KBM-7 (cell line): ENCODE data around the gene HSPA12B.
A peak's percentile ranks its signal among the peaks of the same experiment; 100 is the strongest.

Source experiments
- DNase-seq: peaks from one replicate; pipeline ENCODE4 v3.0.0-alpha.2; 2015
- in situ Hi-C: fragments of 300-500 bp; cut with MboI; formaldehyde crosslinking; loops from 2 replicates; pipeline ENCODE4 v1.14.3; 2020; ENCODE audit warnings: low sequenced_read_pairs, low pct_unique_long_range_greater_than_20kb, mixed read lengths

Gene HSPA12B

DNA sequence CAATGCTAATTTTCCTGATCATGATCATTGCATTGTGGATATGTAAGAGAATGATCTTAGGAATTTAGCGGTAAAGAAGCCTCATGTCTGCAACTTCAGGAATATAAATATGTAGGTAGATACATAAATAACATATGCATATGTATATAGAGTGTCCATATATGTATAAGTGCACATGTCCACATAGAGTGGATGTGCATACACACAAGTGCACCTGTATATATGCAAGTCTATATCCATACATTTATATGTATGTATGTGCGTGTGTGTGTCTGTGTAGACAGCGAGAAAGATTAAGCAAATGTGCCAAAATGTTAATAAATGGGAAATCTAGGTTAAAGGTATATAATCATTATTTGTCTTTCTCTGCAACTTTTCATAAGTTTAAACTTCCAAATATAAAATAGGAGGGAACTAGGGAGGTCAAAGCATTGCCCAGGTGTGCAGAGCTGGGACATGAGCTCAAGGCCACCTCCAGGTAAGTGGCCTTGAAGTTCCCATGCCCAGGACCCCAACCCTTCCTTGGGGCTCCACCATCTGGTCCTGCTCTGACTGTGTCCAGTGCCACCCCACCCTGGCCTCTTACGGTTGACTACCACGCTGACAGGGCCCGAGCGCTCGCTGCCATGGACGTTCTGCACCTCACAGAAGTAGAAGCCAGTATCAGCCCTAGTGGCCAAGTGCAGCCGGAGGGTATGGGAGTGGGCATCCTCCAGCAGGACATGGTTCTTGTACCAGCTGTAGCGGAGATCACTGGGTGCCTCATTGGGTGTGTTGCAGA is 29.7 kb upstream of the HSPA12B start:
- DNase-seq, result no peak
- in situ Hi-C loops, result no loop called here

DNA sequence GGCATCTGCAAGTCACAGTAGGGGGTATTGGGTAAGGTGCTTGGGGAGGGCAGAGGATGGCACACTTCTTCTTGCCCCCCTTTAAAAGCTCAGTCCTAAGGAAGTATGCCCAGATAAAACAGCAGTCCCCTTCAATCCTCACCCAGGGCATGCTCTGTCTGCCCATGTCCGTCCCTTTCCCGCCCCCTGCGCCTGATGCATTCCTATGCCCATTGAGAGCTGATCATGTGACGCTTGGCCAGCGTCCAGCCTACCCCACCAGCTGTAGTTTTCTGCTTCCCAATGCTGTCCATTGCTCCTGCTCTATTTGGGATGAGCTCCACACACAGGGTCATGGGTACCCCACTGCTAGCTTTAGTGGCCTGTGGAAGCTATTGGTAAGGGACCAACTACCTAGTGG is 28.4 kb upstream of the HSPA12B start:
- in situ Hi-C loops, result no loop called here
- no peak for DNase-seq

DNA sequence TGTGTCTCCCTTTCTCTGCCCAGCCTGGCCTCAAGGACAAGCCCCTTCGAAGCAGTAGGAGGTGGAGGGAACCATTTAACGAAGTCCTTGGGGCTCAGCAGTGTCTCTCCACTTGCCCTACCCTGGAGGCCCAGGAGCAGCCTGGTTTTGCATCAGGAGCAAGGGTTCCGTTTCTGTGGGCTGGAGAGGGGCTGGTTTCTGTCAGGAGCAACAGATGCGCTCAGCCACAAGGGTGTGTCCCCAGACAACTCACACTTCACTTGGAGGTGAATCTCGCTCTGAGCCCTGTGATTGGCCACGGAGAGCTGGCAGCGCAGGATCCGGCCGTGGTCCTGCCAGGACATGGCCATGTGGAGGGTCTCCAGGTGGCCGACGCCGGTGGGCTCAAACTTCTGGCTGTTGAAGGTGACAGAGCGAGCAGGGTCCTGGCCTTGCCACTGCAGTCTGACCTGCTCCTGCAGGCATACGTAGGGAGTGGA is 27.0 kb upstream of the HSPA12B start:
- in situ Hi-C loops, result no loop called here
- DNase-seq, result no peak

DNA sequence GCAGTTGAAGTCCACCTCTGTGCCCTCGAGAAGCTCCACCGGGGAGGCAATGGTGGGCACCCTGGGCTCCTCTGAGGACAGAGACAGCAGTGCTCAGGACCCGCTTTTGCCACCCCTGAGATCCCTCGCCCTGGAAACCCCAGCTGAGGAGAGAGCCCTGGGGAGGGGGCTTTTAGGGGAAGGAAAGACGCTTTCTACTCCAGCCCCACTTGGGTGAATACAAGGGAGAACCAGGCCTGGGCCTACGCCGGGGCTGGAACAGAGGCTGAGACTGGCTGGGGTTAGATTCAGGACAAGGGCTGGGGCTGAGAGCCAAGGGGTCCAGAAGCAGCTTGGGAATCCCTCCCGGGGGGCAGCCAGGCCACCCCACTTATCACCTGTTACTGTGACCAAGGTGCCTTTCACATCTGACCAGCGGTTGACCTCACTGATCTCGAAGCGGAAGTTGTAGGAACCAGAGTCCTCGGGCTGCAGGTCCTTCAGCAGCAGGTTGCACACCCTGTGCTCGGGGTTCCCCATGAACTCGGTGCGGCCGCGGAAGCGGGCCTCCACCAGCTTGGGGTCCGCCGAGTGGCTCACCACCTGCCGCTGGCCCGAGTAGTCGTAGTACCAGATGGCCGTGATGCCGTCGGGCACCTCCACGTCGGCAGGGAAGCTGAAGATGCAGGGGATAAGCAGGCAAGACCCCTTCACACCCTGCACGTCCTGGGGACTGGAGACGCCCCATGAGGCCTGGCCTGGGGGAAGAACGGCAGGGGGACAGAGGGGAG is 26.3 kb upstream of the HSPA12B start:
- DNase-seq, result no peak
- in situ Hi-C loops, result no loop called here

DNA sequence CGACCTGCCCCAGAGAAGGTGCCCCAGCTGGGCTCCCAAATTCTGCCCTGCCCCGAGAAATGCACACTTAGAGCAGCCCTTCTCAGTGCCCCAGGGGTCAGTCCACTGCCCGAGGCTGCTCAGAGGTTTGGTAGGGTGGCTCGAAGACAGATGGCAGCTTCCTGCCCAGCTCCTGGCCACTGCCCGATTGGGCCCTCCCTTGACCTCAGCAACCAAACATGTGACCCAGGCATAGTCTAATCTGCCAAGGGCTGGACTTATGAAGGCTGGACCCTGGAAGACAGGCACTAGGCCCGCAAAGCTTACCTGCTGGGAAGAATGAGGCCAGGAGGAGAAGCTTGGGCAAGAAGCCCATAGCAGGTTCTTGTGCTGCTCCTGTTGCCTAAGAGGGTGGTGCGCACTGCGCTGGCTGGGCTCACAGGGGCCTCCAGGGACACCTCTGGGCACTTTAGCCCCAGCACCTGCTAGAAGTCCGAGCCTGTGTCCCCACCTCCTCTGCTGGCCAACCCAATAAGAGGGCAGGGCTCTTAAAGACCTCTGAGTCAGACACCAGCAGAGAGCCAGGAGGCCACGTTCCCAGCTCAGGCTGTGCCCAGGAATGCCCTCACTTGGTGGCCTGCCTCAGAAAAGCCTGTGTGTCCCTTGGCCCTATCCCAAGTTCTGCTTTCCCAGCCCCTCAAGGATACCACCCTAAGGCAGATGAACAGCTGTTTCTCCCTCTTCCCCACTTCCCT is 25.5 kb upstream of the HSPA12B start:
- no peak for DNase-seq
- in situ Hi-C loops, result no loop called here

DNA sequence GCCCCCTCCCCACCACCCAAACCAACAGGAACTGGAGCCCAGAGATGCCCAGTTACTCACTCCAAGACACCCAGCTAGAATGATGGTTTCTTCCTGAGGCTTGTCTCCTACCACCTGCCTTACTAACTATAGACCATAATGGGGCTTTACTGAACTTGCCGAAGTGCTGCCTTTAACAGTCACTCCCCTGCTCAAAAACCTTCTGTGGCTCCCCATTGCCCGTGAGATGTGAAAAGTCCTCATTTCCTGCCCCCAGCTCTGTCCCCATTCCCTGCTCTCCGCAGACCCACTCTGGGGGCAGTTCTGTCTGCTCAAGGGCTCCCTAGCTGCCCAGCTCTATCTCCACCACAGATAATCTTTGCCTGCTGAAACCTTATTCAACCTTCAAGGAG is 25.0 kb upstream of the HSPA12B start:
- no peak for DNase-seq
- in situ Hi-C loops, result no loop called here

DNA sequence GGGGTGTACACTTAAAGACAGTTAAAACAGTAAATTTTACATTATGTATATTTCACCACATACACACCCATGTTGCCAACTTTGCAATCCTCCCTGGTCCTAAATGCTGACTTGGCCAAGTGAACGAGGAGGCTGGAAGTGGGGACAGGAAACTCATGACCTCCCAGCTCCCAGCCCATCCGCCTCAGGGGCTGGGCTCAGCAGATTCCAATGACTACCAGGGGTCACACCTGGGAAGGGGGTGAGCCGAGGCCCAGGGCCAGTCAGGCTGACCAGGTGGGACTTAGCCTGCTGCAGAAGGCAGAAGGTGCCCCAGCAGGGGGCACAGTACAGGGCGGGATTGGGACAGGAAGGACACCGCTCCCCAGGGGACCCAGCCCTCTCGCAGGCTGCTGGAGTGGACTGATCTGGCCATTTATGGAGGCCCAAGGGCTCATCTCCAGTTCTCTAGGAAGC is 22.4 kb upstream of the HSPA12B start:
- in situ Hi-C loops, result no loop called here
- DNase-seq, result no peak

DNA sequence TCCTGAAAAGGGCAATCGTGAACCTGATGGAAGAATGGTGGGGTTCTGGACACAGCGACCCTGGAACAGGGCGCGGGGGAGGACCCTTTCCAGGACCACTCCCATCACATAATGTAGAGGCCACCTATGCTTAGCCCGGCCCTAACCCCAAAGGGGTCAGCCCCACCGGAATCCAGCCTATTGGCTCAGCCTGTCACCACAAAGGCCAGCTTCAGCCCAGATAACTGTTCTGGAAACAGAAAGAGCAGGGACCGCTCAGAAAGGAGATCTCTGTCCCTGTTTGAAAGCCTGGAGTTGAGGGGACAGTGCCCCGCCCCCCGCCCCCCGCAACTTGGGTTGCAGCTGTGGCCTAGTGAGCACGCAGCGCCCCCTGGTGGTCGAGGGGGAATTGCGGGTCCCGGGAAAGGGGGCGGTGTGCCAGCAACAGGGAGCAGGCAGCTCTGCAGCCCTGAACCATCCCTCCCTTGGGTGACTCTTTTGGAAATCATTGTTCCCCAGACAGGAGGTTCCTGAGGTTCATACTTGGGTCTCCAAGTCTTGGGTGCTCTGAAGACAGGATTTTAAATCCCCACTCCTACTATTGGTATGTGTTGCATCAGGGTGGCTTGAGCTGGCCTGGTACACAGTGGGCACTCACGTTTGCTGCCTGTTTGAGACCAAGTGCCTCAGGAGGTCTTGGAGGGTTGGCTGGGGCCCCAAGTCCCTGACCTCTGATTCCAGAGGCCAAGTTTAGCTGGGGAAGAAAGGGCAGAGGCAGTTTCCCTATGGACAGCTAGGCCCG is 21.6 kb upstream of the HSPA12B start:
- DNase-seq, result peak; percentile 81
- in situ Hi-C loops, result no loop called here

DNA sequence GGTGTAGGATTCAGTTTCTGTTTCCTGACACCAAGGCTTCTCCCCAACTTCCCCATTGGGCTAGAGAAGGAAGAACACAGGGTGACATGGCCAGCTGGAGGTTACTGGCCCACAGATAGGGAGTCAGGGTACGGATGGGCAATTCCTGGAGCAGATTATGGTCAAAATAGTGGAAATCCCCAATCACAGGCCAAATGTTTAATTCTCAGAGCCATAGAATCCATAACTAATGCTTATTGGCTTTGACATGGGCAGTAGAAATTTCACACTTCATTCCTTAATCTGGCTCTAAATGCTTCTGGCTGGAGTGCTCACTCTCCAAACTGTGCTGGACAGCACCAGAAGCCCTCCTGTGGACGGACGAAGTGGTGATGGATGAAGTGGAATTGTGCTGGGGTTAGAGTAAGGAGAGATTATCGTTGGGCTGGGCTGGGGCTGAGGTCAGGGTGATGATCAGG is 21.0 kb upstream of the HSPA12B start:
- no peak for DNase-seq
- in situ Hi-C loops, result no loop called here

DNA sequence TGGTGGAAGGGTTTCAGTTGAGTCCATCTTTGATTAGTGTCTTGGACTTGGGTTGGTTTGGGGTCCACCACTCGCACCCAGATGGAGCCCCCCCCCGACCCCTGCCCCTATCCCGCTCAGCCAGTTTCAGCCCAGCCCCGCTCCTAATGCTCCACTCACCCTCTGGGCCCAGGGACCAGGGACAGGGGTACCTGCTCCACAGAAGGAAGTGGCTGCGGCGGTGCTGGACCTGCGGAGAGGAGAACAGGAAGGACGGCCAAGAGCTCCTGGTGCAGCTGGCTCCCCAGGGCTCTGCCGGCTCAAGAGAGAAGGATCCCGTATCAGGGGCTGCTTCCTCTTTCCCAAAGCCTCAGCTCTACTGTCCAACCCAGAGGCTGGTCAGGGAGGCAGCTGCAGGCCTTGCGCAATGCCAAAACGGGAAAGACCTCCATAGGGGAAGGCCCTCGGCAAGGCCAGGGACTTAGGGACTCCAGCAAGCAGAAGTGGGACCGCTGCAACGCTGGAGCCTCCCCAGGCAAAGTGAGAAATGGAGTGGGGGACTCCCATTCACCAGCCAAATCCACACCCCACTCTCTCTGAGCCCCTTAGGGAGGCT is 20.1 kb upstream of the HSPA12B start, which contains the start of gene SIGLEC1:
SIGLEC1 (minus strand) TSS at position 322 of the 595 bp plus-strand sequence. CDS start 5,472 bp downstream, outside the sequence.
- DNase-seq, result peak; percentile 79
- in situ Hi-C loops, result no loop called here

DNA sequence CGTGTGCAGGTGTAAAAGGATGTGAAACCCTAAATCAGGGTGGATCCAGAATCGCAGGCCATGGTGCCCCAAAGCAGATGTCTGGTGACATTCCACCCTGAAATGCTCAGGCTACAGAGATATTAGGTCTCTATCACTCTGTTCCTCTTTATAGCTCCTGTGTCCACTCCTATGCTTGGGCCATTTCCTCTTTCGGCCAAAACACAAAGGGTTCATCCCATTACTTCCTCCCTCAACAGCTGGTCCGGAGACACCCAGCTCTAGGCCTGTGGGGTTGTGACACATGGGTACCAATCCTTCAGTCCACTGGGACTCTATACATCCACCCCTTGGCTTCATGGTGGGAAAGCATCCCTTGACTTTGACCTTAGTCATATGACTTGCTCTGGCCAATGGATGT is 18.4 kb upstream of the HSPA12B start:
- DNase-seq, result no peak
- in situ Hi-C loops, result no loop called here

DNA sequence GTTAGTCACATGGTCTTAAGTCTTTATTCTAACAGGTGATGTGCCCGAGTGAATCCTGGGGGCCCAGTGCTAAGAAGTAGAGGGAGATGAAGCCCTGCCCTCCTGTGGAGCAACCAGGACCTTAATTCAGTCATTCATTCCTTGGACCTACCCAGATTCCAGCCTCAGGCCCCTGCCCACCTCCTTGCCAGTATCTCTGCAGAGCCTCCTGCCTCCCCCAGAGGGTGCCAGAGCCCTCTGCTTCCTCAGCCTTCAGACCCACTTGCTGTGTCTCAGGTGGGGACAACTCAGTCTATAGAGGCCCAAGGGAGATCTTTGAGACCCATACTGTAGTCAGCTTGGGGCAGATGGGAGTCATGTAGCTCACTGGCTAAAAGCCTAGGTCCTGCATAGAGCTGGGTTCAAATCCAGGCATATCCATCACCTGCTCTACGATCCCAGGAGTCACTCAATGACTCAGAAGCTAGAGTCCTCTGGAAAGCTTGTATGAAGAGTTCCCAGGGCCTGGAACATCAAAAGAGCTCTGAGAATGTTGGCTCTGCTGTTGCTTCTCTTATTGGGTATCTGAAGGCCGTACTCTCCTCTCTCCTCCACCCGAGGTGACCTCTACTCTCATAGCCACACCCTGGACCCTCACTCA is 16.2 kb upstream of the HSPA12B start:
- DNase-seq, result peak; percentile 57
- in situ Hi-C loops, result no loop called here

DNA sequence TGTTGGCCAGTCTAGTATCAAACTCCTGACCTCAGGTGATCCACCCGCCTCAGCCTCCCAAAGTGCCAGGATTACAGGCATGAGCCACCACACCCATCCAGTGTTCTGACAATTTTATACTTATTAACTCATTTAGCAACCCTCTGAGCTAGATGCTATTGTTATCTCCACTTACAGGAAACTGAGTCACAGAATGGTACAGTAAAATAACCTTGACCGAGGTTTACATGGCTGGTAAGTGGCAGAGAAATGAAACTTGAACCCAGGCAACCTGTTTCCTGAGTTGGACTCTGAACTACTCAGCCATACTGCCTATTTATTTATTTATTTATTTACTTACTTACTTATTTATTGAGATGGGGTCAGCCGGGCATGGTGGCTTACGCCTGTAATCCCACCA is 13.4 kb upstream of the HSPA12B start:
- in situ Hi-C loops, result no loop called here
- no peak for DNase-seq

DNA sequence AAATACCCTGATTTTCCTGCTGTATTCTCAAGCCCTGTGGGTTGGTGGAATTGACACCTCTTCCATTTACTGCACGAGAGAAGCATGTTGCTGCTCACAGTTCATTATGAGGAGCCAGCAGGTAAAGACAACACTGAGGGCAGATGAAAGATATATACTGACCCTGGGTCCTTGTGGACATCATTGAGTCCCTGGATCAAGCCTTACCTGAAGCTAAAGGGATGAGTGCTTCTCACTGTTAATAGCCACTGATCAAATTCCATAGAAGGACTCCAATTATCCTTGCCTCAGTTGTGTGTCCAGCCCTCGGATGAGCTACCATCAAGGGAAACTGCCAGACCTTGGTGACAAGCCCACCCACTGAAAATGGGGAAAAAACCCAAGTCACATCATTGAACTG is 12.4 kb upstream of the HSPA12B start:
- DNase-seq, result no peak
- in situ Hi-C loops, result no loop called here

DNA sequence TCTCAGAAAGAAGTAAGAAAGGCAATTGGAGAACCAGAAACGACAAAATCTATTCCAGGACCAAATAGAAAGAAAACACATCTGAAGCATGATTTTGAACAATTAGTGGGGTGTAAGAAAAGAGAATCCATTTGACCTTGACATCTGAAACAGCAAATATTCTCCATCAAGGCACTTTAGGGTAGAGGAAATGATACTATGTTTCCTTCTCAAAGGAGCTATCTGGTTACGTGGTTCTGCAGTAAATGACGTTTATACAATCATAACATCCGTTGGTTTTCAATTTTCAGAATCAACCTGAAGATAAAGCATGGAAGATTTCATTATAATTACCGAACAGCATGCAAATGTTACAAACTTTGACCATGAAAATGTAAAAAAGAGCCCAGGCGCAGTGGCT is 11.9 kb upstream of the HSPA12B start:
- DNase-seq, result no peak
- in situ Hi-C loops, result no loop called here

DNA sequence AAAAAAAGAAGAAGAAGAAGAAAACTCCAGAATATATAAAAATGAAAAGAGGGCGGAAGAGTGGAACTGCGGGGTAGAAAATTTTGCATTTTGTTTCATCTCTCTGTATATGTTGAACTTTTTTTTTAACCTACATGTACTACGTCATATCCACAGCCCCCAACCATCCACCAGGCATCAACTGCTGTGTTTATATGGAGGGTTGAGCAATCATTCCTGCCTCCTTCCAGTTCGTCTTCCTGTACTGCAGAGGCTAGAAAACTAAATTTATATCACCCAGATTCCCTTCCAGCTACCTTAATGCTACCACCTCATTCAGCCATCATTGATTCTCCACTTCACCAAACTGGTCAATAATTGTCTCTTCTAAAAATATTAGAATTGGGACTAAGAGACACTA is 10.6 kb upstream of the HSPA12B start:
- no peak for DNase-seq
- in situ Hi-C loops, result no loop called here

DNA sequence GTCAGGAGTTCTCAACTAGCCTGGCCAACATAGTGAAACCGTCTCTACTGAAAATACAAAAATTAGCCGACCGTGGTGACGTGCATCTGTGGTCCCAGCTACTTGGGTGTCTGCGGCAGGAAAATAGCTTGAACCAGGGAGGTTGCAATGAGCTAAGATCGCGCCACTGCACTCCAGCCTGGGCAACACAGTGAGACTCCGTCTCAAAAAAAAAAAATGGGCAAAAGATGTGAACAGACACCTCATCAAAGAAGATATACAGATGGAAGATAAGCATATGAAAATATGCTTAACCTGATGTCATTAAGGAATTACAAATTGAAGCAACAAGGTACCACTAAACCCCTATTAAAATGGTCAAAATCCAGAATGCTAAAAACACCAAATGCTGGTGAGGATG is 9.2 kb upstream of the HSPA12B start:
- in situ Hi-C loops, result no loop called here
- no peak for DNase-seq

DNA sequence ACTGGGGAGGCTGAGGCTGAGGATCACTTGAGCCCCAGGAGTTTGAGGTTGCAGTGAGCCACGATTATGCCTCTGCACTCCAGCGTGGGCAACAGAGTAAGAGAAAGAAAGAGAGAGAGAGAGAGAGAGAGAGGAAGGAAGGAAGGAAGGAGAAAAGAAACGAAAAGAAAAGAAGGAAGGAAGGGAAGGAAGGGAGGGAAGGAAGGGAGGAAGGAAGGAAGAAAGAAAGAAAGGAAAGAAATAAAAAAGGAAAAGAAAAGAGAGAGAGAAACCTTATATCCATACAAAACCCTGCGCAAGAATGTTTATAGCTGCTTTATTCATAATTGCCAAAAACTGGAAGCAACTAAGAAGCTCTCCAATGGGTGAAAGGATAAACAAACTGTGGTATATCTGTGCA is 8.1 kb upstream of the HSPA12B start:
- in situ Hi-C loops, result no loop called here
- DNase-seq, result no peak
